Neural progenitor cell (in vitro differentiated cells): ENCODE data around the gene GALNT2.

ENCODE experiments used
- EZH2 ChIP-seq: fragments of 200-600 bp; sonication (generic); IDR thresholded peaks from 2 replicates; pipeline ENCODE4 v1.6.1; 2017; ENCODE audit warnings: antibody characterized with exemption, mild to moderate bottlenecking, moderate library complexity
- EZH2phosphoT487 ChIP-seq: fragments of 200-600 bp; sonication (generic); IDR thresholded peaks from 2 replicates; pipeline ENCODE4 v1.6.1; 2017; ENCODE audit warnings: antibody characterized with exemption
- TF ChIP-seq, protein P1 (sequence below): fragments of 200-600 bp; sonication (generic); IDR thresholded peaks from 2 replicates; pipeline ENCODE4 v1.5.1; 2017; ENCODE audit warnings: antibody characterized with exemption, mild to moderate bottlenecking

DNA sequence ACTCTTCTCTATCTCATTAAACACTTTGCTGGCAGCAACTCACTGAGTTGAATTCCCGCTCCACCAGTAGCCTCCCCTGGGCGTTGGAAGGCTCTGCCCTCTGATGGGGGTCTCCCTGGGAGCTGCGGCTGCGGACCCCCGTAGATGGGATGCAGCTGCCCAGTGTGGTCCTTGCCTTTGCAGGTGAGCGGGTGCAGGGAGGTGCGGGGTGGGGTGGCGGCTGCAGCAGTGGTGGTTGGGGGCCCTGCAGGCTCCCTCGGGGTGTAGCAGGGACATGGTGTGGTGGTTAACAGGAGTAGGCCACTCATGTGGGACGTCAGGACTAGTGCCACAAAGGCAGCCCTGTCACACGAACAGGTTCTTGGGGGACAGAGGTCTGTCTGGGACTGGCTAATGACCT lies 42.0 kb downstream of the GALNT2 start:
- TF ChIP-seq EZH2, result no peak
- TF ChIP-seq, protein P1, sequence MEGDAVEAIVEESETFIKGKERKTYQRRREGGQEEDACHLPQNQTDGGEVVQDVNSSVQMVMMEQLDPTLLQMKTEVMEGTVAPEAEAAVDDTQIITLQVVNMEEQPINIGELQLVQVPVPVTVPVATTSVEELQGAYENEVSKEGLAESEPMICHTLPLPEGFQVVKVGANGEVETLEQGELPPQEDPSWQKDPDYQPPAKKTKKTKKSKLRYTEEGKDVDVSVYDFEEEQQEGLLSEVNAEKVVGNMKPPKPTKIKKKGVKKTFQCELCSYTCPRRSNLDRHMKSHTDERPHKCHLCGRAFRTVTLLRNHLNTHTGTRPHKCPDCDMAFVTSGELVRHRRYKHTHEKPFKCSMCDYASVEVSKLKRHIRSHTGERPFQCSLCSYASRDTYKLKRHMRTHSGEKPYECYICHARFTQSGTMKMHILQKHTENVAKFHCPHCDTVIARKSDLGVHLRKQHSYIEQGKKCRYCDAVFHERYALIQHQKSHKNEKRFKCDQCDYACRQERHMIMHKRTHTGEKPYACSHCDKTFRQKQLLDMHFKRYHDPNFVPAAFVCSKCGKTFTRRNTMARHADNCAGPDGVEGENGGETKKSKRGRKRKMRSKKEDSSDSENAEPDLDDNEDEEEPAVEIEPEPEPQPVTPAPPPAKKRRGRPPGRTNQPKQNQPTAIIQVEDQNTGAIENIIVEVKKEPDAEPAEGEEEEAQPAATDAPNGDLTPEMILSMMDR, result no peak
- no peak for TF ChIP-seq EZH2phosphoT487
